H9 (cell line): ENCODE data around the gene SHMT1. TPM values are rescaled to one million over a fixed set of nuclear protein-coding genes. Genes with fewer than 3 reads are reported as not detected.

Source experiments
- DNase-seq: peaks from one replicate; pipeline ENCODE4 v3.0.0-alpha.2; 2017
- H2AFZ ChIP-seq: one replicate; pipeline ENCODE4 v1.6.1; 2013; ENCODE audit warnings: mild to moderate bottlenecking, low read length, control low read depth, moderate library complexity
- H2AK5ac ChIP-seq: 2 replicates; pipeline ENCODE4 v1.6.1; 2013; ENCODE audit warnings: low read length, control low read depth, mixed read lengths; ENCODE audit not compliant: insufficient read length
- H2BK120ac ChIP-seq: one replicate; pipeline ENCODE4 v1.6.1; 2013; ENCODE audit warnings: low read depth, mild to moderate bottlenecking, low read length, control low read depth, inconsistent platforms; ENCODE audit not compliant: poor library complexity, severe bottlenecking
- H2BK12ac ChIP-seq: 2 replicates; pipeline ENCODE4 v1.6.1; 2013; ENCODE audit warnings: low read length, control low read depth, mixed read lengths, low read depth; ENCODE audit not compliant: insufficient read length
- H2BK15ac ChIP-seq: 2 replicates; pipeline ENCODE4 v1.6.1; 2013; ENCODE audit warnings: low read depth, low read length, control low read depth
- H2BK20ac ChIP-seq: one replicate; pipeline ENCODE4 v1.6.1; 2013; ENCODE audit warnings: low read depth, mild to moderate bottlenecking, low read length, control low read depth, inconsistent platforms; ENCODE audit not compliant: poor library complexity, severe bottlenecking
- H2BK5ac ChIP-seq: 2 replicates; pipeline ENCODE4 v1.6.1; 2013; ENCODE audit warnings: low read length, control low read depth, mixed read lengths; ENCODE audit not compliant: insufficient read length
- H3K14ac ChIP-seq: 2 replicates; pipeline ENCODE4 v1.6.1; 2013; ENCODE audit warnings: low read length, control low read depth; ENCODE audit not compliant: insufficient read depth
- H3K18ac ChIP-seq: 2 replicates; pipeline ENCODE4 v1.6.1; 2013; ENCODE audit warnings: low read depth, mild to moderate bottlenecking, mixed read lengths, low read length, control low read depth; ENCODE audit not compliant: insufficient read length
- H3K23ac ChIP-seq: 2 replicates; pipeline ENCODE4 v1.6.1; 2013; ENCODE audit warnings: low read length, control low read depth, mixed read lengths, low read depth; ENCODE audit not compliant: insufficient read length
- H3K23me2 ChIP-seq: 2 replicates; pipeline ENCODE4 v1.6.1; 2013; ENCODE audit warnings: low read depth, mild to moderate bottlenecking, mixed read lengths, low read length, control low read depth; ENCODE audit not compliant: insufficient read length, poor library complexity, severe bottlenecking
- H3K27ac ChIP-seq: 2 replicates; pipeline ENCODE4 v1.5.1; 2013; ENCODE audit warnings: low read length, control low read depth, mixed read lengths, low read depth; ENCODE audit not compliant: insufficient read length
- H3K27me3 ChIP-seq: 2 replicates; pipeline ENCODE4 v1.6.1; 2013; ENCODE audit warnings: low read length, control low read depth, inconsistent platforms; ENCODE audit not compliant: insufficient read depth
- H3K4ac ChIP-seq: 2 replicates; pipeline ENCODE4 v1.6.1; 2013; ENCODE audit warnings: low read depth, mild to moderate bottlenecking, control low read depth, inconsistent platforms, low read length, moderate library complexity
- H3K4me1 ChIP-seq: 2 replicates; pipeline ENCODE4 v1.6.1; 2013; ENCODE audit warnings: low read length, control low read depth, inconsistent platforms; ENCODE audit not compliant: insufficient read depth
- H3K4me2 ChIP-seq: 2 replicates; pipeline ENCODE4 v1.6.1; 2013; ENCODE audit warnings: low read length, control low read depth, mixed read lengths; ENCODE audit not compliant: insufficient read length, insufficient read depth
- H3K56ac ChIP-seq: 2 replicates; pipeline ENCODE4 v1.6.1; 2013; ENCODE audit warnings: low read depth, mild to moderate bottlenecking, mixed read lengths, low read length, control low read depth; ENCODE audit not compliant: insufficient read length
- H3K79me1 ChIP-seq: 2 replicates; pipeline ENCODE4 v1.6.1; 2013; ENCODE audit warnings: low read depth, mild to moderate bottlenecking, moderate library complexity, low read length, control low read depth, inconsistent platforms; ENCODE audit not compliant: insufficient read depth, poor library complexity, severe bottlenecking
- H3K79me2 ChIP-seq: 2 replicates; pipeline ENCODE4 v1.6.1; 2013; ENCODE audit warnings: low read length, control low read depth, inconsistent platforms; ENCODE audit not compliant: insufficient read depth
- H3K9ac ChIP-seq: 2 replicates; pipeline ENCODE4 v1.6.1; 2013; ENCODE audit warnings: low read length, control low read depth, mixed read lengths; ENCODE audit not compliant: insufficient read length; ENCODE audit errors: extremely low read depth
- H3K9me3 ChIP-seq: one replicate; pipeline ENCODE4 v1.6.1; 2013; ENCODE audit warnings: low read depth, low read length, inconsistent platforms; ENCODE audit not compliant: control insufficient read depth
- H3T11ph ChIP-seq: one replicate; pipeline ENCODE4 v1.6.1; 2013; ENCODE audit warnings: mild to moderate bottlenecking, low read length, control low read depth, inconsistent platforms
- H4K20me1 ChIP-seq: one replicate; pipeline ENCODE4 v1.6.1; 2013; ENCODE audit not compliant: control insufficient read depth, insufficient read length, insufficient read depth
- H4K5ac ChIP-seq: 2 replicates; pipeline ENCODE4 v1.6.1; 2013; ENCODE audit warnings: low read depth, mild to moderate bottlenecking, mixed read lengths, low read length, control low read depth; ENCODE audit not compliant: insufficient read length
- H4K8ac ChIP-seq: replicated peaks from 2 replicates; pipeline ENCODE4 v1.6.1; 2013; ENCODE audit warnings: low read length, control low read depth, mixed read lengths, low read depth; ENCODE audit not compliant: insufficient read length
- H4K91ac ChIP-seq: 2 replicates; pipeline ENCODE4 v1.6.1; 2013; ENCODE audit warnings: low read depth, mild to moderate bottlenecking, moderate library complexity, mixed read lengths, low read length, control low read depth; ENCODE audit not compliant: insufficient read length
- H3K27ac Mint-ChIP-seq, 3 experiments: 2 replicates in 2 of 3; 3 replicates in 1 of 3; pipeline ENCODE4 v1.8.0; 2020 to 2021; ENCODE audit warnings: mixed read lengths in 3 of 3, mild to moderate bottlenecking in 1 of 3, moderate library complexity in 1 of 3
- H3K27me3 Mint-ChIP-seq: 2 replicates; pipeline ENCODE4 v1.8.0; 2021; ENCODE audit warnings: low read depth, mild to moderate bottlenecking, moderate library complexity, mixed read lengths
- H3K36me3 Mint-ChIP-seq, 3 experiments: 2 replicates in 2 of 3; 3 replicates in 1 of 3; pipeline ENCODE4 v1.8.0; 2020 to 2021; ENCODE audit warnings: low read depth in 3 of 3, mixed read lengths in 3 of 3; ENCODE audit not compliant: insufficient read depth in 1 of 3
- H3K4me1 Mint-ChIP-seq, 2 experiments: 2 replicates each; pipeline ENCODE4 v1.8.0; 2020; ENCODE audit warnings: mixed read lengths in 2 of 2
- H3K4me3 Mint-ChIP-seq, 2 experiments: 2 replicates in 1 of 2; 3 replicates in 1 of 2; pipeline ENCODE4 v1.8.0; 2020 to 2021; ENCODE audit warnings: mild to moderate bottlenecking in 2 of 2, mixed read lengths in 2 of 2, moderate library complexity in 1 of 2
- H3K9me3 Mint-ChIP-seq, 2 experiments: 2 replicates in 1 of 2; 3 replicates in 1 of 2; pipeline ENCODE4 v1.8.0; 2020; ENCODE audit warnings: mild to moderate bottlenecking in 2 of 2, mixed read lengths in 2 of 2, moderate library complexity in 1 of 2
- WGBS: extraction: QIAGEN DNeasy Blood & Tissue Kit; methylation state at CpG from one replicate; pipeline ENCODE4 v1.1.7; 2013; ENCODE audit warnings: missing lambda C conversion rate, low lambda C conversion rate, mixed read lengths; ENCODE audit not compliant: insufficient read length; ENCODE audit errors: extremely low coverage; 5-methylcytosine and 5-hydroxymethylcytosine counted together
- total RNA-seq: library from RNA; stranded (reverse); gene quantifications from 2 replicates; pipeline ENCODE4 v1.2.1, GENCODE V29; 2021
- TF ChIP-seq, protein P1 (sequence below): fragments of 200-600 bp; sonication (generic); conservative IDR thresholded peaks from 3 replicates; pipeline ENCODE4 v1.8.0; 2021; ENCODE audit warnings: antibody characterized with exemption, mild to moderate bottlenecking

Gene SHMT1
- total RNA-seq, 1 experiment from 2014 or later = 42.8 TPM

DNA sequence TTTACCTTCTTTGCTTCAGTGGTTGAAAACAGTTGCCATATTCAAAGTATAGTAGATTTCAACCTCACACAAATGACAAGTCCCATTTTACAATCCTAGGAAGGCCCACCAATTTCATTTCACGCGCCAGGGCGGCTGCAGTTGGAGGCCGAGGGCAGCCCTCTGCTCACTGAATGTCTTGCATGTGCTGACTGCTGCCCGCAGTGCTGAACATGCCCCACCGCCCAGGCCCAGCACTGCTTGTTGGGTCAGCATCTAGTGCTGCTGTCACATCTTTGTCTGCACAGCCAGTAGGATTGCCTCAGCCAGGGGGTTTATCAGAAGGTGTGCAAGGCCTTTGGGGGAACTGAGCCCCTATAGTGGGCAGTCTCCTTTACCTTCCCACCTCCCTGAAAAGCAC, 36.8 kb downstream of the SHMT1 start:
- H2BK12ac ChIP-seq = no peak overlapping the region
- H2BK5ac ChIP-seq = no peak overlapping the region
- WGBS = no CpG with 5 or more reads among the region's 6 CpGs
- Mint-ChIP-seq H3K4me1 (no peaks in the 10 kb centered on the region), H3K27ac (peak overlapping the region in 1 of 3 experiments; percentile 66; a peak in 2 of 7 replicates), H3K9me3 (no peaks in the 10 kb centered on the region; a peak in 1 of 5 replicates), H3K27me3 (peaks cover 1% of the 10 kb centered on the region; the same call in 1 of the 2 replicates), H3K36me3 (peaks cover 27 to 78% (median 49%) of the 10 kb centered on the region in 3 experiments), H3K4me3 (no peak overlapping the region)
- H3K18ac ChIP-seq = no peak overlapping the region
- H3K79me1 ChIP-seq = no peaks in the 10 kb centered on the region
- no peak overlapping the region for H3K14ac ChIP-seq
- no peak overlapping the region for H4K8ac ChIP-seq
- H3K27ac ChIP-seq = no peak overlapping the region
- no peaks in the 10 kb centered on the region for H3K79me2 ChIP-seq
- no peak overlapping the region for H2BK15ac ChIP-seq
- H3K9ac ChIP-seq = no peak overlapping the region
- no peak overlapping the region for H2AK5ac ChIP-seq
- no peak overlapping the region for H4K91ac ChIP-seq
- H3K27me3 ChIP-seq = no peaks in the 10 kb centered on the region
- H3K23me2 ChIP-seq = no peaks in the 10 kb centered on the region
- no peak overlapping the region for H4K5ac ChIP-seq
- H2AFZ ChIP-seq = no peak overlapping the region
- TF ChIP-seq, protein P1, sequence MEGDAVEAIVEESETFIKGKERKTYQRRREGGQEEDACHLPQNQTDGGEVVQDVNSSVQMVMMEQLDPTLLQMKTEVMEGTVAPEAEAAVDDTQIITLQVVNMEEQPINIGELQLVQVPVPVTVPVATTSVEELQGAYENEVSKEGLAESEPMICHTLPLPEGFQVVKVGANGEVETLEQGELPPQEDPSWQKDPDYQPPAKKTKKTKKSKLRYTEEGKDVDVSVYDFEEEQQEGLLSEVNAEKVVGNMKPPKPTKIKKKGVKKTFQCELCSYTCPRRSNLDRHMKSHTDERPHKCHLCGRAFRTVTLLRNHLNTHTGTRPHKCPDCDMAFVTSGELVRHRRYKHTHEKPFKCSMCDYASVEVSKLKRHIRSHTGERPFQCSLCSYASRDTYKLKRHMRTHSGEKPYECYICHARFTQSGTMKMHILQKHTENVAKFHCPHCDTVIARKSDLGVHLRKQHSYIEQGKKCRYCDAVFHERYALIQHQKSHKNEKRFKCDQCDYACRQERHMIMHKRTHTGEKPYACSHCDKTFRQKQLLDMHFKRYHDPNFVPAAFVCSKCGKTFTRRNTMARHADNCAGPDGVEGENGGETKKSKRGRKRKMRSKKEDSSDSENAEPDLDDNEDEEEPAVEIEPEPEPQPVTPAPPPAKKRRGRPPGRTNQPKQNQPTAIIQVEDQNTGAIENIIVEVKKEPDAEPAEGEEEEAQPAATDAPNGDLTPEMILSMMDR = no peak
- no peak overlapping the region for H3K4me2 ChIP-seq
- H4K20me1 ChIP-seq = no peaks in the 10 kb centered on the region
- no peaks in the 10 kb centered on the region for H3K9me3 ChIP-seq
- H3K56ac ChIP-seq = no peak overlapping the region
- H3T11ph ChIP-seq = no peak overlapping the region
- no peak overlapping the region for H3K23ac ChIP-seq
- H2BK20ac ChIP-seq = no peak overlapping the region
- DNase-seq = no peak
- no peak overlapping the region for H2BK120ac ChIP-seq
- no peaks in the 10 kb centered on the region for H3K4me1 ChIP-seq
- H3K4ac ChIP-seq = no peak overlapping the region
